Keratinocyte (primary cell): ENCODE measurements around the gene SPG11. TPM values are rescaled to one million over a fixed set of nuclear protein-coding genes. Genes with fewer than 3 reads are reported as not detected.

Experiments
- DNase-seq: peaks from one replicate; pipeline ENCODE4 v3.0.0-alpha.2; 2011; ENCODE audit warnings: low read depth, missing footprints, low spot score
- FAIRE-seq: peaks from 2 replicates; lab custom pipeline; 2011; peaks lifted over from hg19 to GRCh38; lab: Jason Lieb, UNC
- H2AFZ ChIP-seq: 2 replicates; pipeline ENCODE4 v1.6.0; 2012; ENCODE audit warnings: low read length, control low read depth, inconsistent platforms; ENCODE audit not compliant: control insufficient read depth
- H3K27ac ChIP-seq: 2 replicates; pipeline ENCODE4 v1.5.1; 2011; ENCODE audit warnings: low read length; ENCODE audit not compliant: control insufficient read depth, insufficient read depth
- H3K27me3 ChIP-seq: 3 replicates; pipeline ENCODE4 v1.6.0; 2011; ENCODE audit warnings: low read length; ENCODE audit not compliant: control insufficient read depth, insufficient read depth; ENCODE audit errors: extremely low read depth
- H3K36me3 ChIP-seq, 2 experiments: 2 replicates in 1 of 2; 3 replicates in 1 of 2; pipeline ENCODE4 v1.5.1; 2011; ENCODE audit warnings: low read length in 2 of 2, mild to moderate bottlenecking in 1 of 2; ENCODE audit not compliant: control insufficient read depth in 2 of 2, insufficient read depth in 2 of 2; ENCODE audit errors: extremely low read depth in 1 of 2
- H3K4me1 ChIP-seq: 3 replicates; pipeline ENCODE4 v1.5.1; 2011; ENCODE audit warnings: low read length; ENCODE audit not compliant: control insufficient read depth, insufficient read depth; ENCODE audit errors: extremely low read depth
- H3K4me2 ChIP-seq: 3 replicates; pipeline ENCODE4 v1.6.0; 2011; ENCODE audit warnings: low read depth, low read length; ENCODE audit not compliant: control insufficient read depth, insufficient read depth; ENCODE audit errors: extremely low read depth
- H3K4me3 ChIP-seq, 3 experiments: fragments of 200-600 bp in 1 of 3; sonication (generic) in 1 of 3; 2 replicates in 2 of 3; 3 replicates in 1 of 3; pipeline ENCODE4 v1.5.1; 2011 to 2016; ENCODE audit warnings: low read length in 3 of 3, mild to moderate bottlenecking in 3 of 3, control low read depth in 2 of 3, inconsistent platforms in 1 of 3, low read depth in 1 of 3, mixed read lengths in 1 of 3, mixed run types in 1 of 3, moderate library complexity in 1 of 3; ENCODE audit not compliant: control insufficient read depth in 2 of 3, insufficient read depth in 2 of 3; ENCODE audit errors: extremely low read depth in 1 of 3
- H3K79me2 ChIP-seq: 2 replicates; pipeline ENCODE4 v1.6.0; 2012; ENCODE audit warnings: low read length; ENCODE audit not compliant: control insufficient read depth, insufficient read depth
- H3K9ac ChIP-seq: 3 replicates; pipeline ENCODE4 v1.6.0; 2011; ENCODE audit warnings: low read length; ENCODE audit not compliant: control insufficient read depth, insufficient read depth; ENCODE audit errors: extremely low read depth
- H3K9me1 ChIP-seq: 3 replicates; pipeline ENCODE4 v1.6.0; 2011; ENCODE audit warnings: low read length; ENCODE audit not compliant: control insufficient read depth, insufficient read depth; ENCODE audit errors: extremely low read depth
- H3K9me3 ChIP-seq: 2 replicates; pipeline ENCODE4 v1.5.1; 2012; ENCODE audit warnings: low read depth, low read length; ENCODE audit not compliant: control insufficient read depth
- H4K20me1 ChIP-seq: 3 replicates; pipeline ENCODE4 v1.6.0; 2011; ENCODE audit warnings: low read length; ENCODE audit not compliant: control insufficient read depth, insufficient read depth; ENCODE audit errors: extremely low read depth
- CTCF ChIP-seq, 3 experiments: IDR thresholded peaks in 1 of 3; conservative IDR thresholded peaks in 1 of 3; optimal IDR thresholded peaks in 1 of 3; 2 replicates in 2 of 3; 3 replicates in 1 of 3; pipeline versions ENCODE3 to v1.5.1; 2011; ENCODE audit warnings: low read length in 3 of 3, mild to moderate bottlenecking in 3 of 3, moderate library complexity in 2 of 3, control low read depth in 1 of 3, inconsistent platforms in 1 of 3; ENCODE audit not compliant: insufficient read depth in 2 of 3; ENCODE audit errors: extremely low read depth in 1 of 3
- EZH2 ChIP-seq: IDR thresholded peaks from one replicate; pipeline ENCODE4 v1.6.1; 2012; ENCODE audit warnings: inconsistent platforms, mild to moderate bottlenecking, low read length, moderate library complexity
- dilution Hi-C: fragments of 300-500 bp; cut with MboI; formaldehyde crosslinking; loops from one replicate; pipeline ENCODE4 v1.7.0; 2020; ENCODE audit warnings: low sequenced_read_pairs; ENCODE audit not compliant: extremely low pct_ligation_motif_present
- polyA minus RNA-seq, 3 experiments: library from RNA; depleted of rRNA, polyadenylated mRNA; stranded (reverse); fragments of >200 nt; gene quantifications; 1 replicate in 1 of 3; 2 replicates in 1 of 3; 3 replicates in 1 of 3; pipeline ENCODE4 v1.2.3, GENCODE V29; 2011
- polyA plus RNA-seq, 5 experiments: library from polyadenylated mRNA; depleted of rRNA in 3 of 5; stranded (reverse) in 3 of 5; stranded (forward) in 1 of 5; unstranded in 1 of 5; fragments of >200 nt; gene quantifications; 1 replicate in 1 of 5; 2 replicates in 3 of 5; 3 replicates in 1 of 5; pipeline versions ENCODE4 v1.2.1 to v1.2.3, GENCODE V29; 2011 to 2012; ENCODE audit warnings: missing spikeins in 2 of 5, low read depth in 1 of 5, low replicate concordance in 1 of 5

The SPG11 gene
- polyA plus RNA-seq (35.6 to 53.4 TPM (median 41.5 TPM) in 3 replicates), polyA minus RNA-seq (47.6 to 137 TPM (median 107 TPM) in 3 replicates)
- 37.1 TPM for polyA plus RNA-seq (2011; ENCODE audit: low read depth)
- polyA plus RNA-seq (2011; cell fraction: cytosol; rRNA removed): 23.9 and 29.8 TPM in 2 replicates
- 90.6 and 92.9 TPM in 2 replicates for polyA plus RNA-seq (2011; cell fraction: nucleus; rRNA removed)
- 22.4 and 27.0 TPM in 2 replicates for polyA plus RNA-seq (2012; ENCODE audit: low replicate concordance)
- polyA minus RNA-seq (2011; cell fraction: cytosol; rRNA and poly(A)+ RNA removed): 43.0 TPM
- 76.5 and 120 TPM in 2 replicates for polyA minus RNA-seq (2011; cell fraction: nucleus; rRNA and poly(A)+ RNA removed)

GRCh38 chr15:44663410-44664308 is at the start of gene SPG11:
Gene SPG11, minus strand, starts transcription at chr15:44663662. Its CDS starts 15 bp downstream, at chr15:44663647.
- peak within 1 kb of the TSS; percentile 84 for H3K4me2 ChIP-seq
- FAIRE-seq (peak; percentile 46), DNase-seq (peak; percentile 83)
- peak within 1 kb of the TSS; percentile 86 for H3K27ac ChIP-seq
- H3K4me1 ChIP-seq: peaks cover 10% of the 10 kb centered on the region
- no peaks in the 10 kb centered on the region for H3K27me3 ChIP-seq
- TF ChIP-seq CTCF (optimal IDR thresholded peaks at IDR 0.05 in 1 of 3, IDR thresholded peaks at IDR 0.05 in 1 of 3, conservative IDR thresholded peaks at IDR 0.05 in 1 of 3; ENCODE audit: extremely low read depth in 1 of 3, insufficient read depth in 2 of 3, low read length in 3 of 3) (peak; percentile 90 to 94 (median 90)), EZH2 (no peak)
- H3K9me1 ChIP-seq: no peaks in the 10 kb centered on the region
- H3K9me3 ChIP-seq: no peaks in the 10 kb centered on the region
- peak within 1 kb of the TSS; percentile 99 for H2AFZ ChIP-seq
- H3K9ac ChIP-seq: peak within 1 kb of the TSS; percentile 92
- peaks cover 17% of the 10 kb centered on the region for H3K79me2 ChIP-seq
- no peaks in the 10 kb centered on the region for H4K20me1 ChIP-seq
- peak within 1 kb of the TSS; percentile 85 to 100 (median 96) for H3K4me3 ChIP-seq
- peaks cover 2 to 6% of the 10 kb centered on the region in 2 experiments for H3K36me3 ChIP-seq
- dilution Hi-C loops: no loop called here

GRCh38 chr15:44712346-44713005 is 49.0 kb upstream of the SPG11 start:
- H3K4me2 ChIP-seq: peak overlapping the region; percentile 97

More at GRCh38 chr15:44712346-44713005, 49.0 kb upstream of the SPG11 start:
- peak overlapping the region; percentile 95 for H3K27ac ChIP-seq
- peak overlapping the region; percentile 99 for H3K9ac ChIP-seq
- H3K79me2 ChIP-seq: peaks cover 47% of the 10 kb centered on the region
- peaks cover 21% of the 10 kb centered on the region in 2 experiments for H3K36me3 ChIP-seq
- peaks cover 9% of the 10 kb centered on the region for H3K4me1 ChIP-seq
- dilution Hi-C loops: no loop called here
- DNase-seq: no peak
- no peaks in the 10 kb centered on the region for H3K9me1 ChIP-seq
- TF ChIP-seq CTCF (optimal IDR thresholded peaks at IDR 0.05 in 1 of 3, IDR thresholded peaks at IDR 0.05 in 1 of 3, conservative IDR thresholded peaks at IDR 0.05 in 1 of 3; ENCODE audit: extremely low read depth in 1 of 3, insufficient read depth in 2 of 3, low read length in 3 of 3) (no peak), EZH2 (no peak)
- H4K20me1 ChIP-seq: peaks cover 4% of the 10 kb centered on the region
- peak overlapping the region; percentile 85 to 98 (median 95) for H3K4me3 ChIP-seq
- H3K27me3 ChIP-seq: no peaks in the 10 kb centered on the region
- no peaks in the 10 kb centered on the region for H3K9me3 ChIP-seq
- H2AFZ ChIP-seq: no peak overlapping the region
- FAIRE-seq: peak; percentile 43
